CD14-positive monocyte (primary cell): ENCODE data around the gene BMI1. TPM values are rescaled to one million over a fixed set of nuclear protein-coding genes. Genes with fewer than 3 reads are reported as not detected.
A peak's percentile ranks its signal among the peaks of the same experiment; 100 is the strongest.

Experiments
- DNase-seq, 3 donors: peaks; one replicate each; pipeline ENCODE4 v3.0.0-alpha.2; 2011 to 2022
- H2AFZ ChIP-seq: 2 replicates; pipeline ENCODE4 v1.6.0; 2012; ENCODE audit warnings: mild to moderate bottlenecking, low read depth, low read length, inconsistent platforms; ENCODE audit not compliant: insufficient read depth, poor library complexity, severe bottlenecking
- H3K27ac ChIP-seq, 2 donors: 1 replicate in 1 of 2; 2 replicates in 1 of 2; pipeline ENCODE4 v1.5.1; 2012 to 2013; ENCODE audit warnings: low read length in 2 of 2, control low read depth in 1 of 2, inconsistent platforms in 1 of 2, low read depth in 1 of 2, mild to moderate bottlenecking in 1 of 2
- H3K27me3 ChIP-seq, 2 donors: one replicate each; pipeline versions ENCODE4 v1.6.0 to v1.6.1; 2011 to 2013; ENCODE audit warnings: low read length in 2 of 2; ENCODE audit not compliant: control insufficient read depth in 2 of 2, insufficient read depth in 2 of 2
- H3K36me3 ChIP-seq, 2 donors: replicated peaks in 1 of 2; 1 replicate in 1 of 2; 2 replicates in 1 of 2; pipeline versions ENCODE4 v1.5.1 to v1.6.1; 2012 to 2013; ENCODE audit warnings: low read length in 2 of 2, control low read depth in 1 of 2, inconsistent platforms in 1 of 2, mild to moderate bottlenecking in 1 of 2; ENCODE audit not compliant: insufficient read depth in 2 of 2, control insufficient read depth in 1 of 2
- H3K4me1 ChIP-seq, 2 donors: 1 replicate in 1 of 2; 2 replicates in 1 of 2; pipeline versions ENCODE4 v1.5.1 to v1.6.1; 2012 to 2013; ENCODE audit warnings: low read length in 2 of 2, control low read depth in 1 of 2, inconsistent platforms in 1 of 2, mild to moderate bottlenecking in 1 of 2, moderate library complexity in 1 of 2; ENCODE audit not compliant: insufficient read depth in 2 of 2, control insufficient read depth in 1 of 2
- H3K4me2 ChIP-seq: replicated peaks from 2 replicates; pipeline ENCODE3; 2012; ENCODE audit warnings: low read length, moderate library complexity, mild to moderate bottlenecking; ENCODE audit not compliant: poor library complexity, severe bottlenecking; ENCODE audit errors: extremely low read depth
- H3K4me3 ChIP-seq, 3 experiments: fragments of 200-600 bp in 1 of 3; sonication (generic) in 1 of 3; replicated peaks in 1 of 3; 1 replicate in 2 of 3; 2 replicates in 1 of 3; pipeline ENCODE4 v1.5.1; 2011 to 2013; ENCODE audit warnings: low read length in 3 of 3, mild to moderate bottlenecking in 3 of 3, control low read depth in 2 of 3, low read depth in 2 of 3, inconsistent platforms in 1 of 3, moderate library complexity in 1 of 3
- H3K79me2 ChIP-seq: 2 replicates; pipeline ENCODE4 v1.6.0; 2012; ENCODE audit warnings: mild to moderate bottlenecking, control low read depth, inconsistent platforms, low read length, moderate library complexity; ENCODE audit not compliant: insufficient read depth
- H3K9ac ChIP-seq: 2 replicates; pipeline ENCODE4 v1.6.0; 2017; ENCODE audit warnings: low read length, mild to moderate bottlenecking; ENCODE audit not compliant: insufficient read depth, poor library complexity, severe bottlenecking
- H3K9me3 ChIP-seq, 2 donors: replicated peaks in 1 of 2; 1 replicate in 1 of 2; 2 replicates in 1 of 2; pipeline versions ENCODE4 v1.5.1 to v1.6.1; 2012 to 2013; ENCODE audit warnings: low read length in 2 of 2, control low read depth in 1 of 2; ENCODE audit not compliant: control insufficient read depth in 1 of 2, insufficient read depth in 1 of 2
- H4K20me1 ChIP-seq: 2 replicates; pipeline ENCODE4 v1.6.0; 2012; ENCODE audit warnings: mild to moderate bottlenecking, low read length, control low read depth, moderate library complexity; ENCODE audit not compliant: insufficient read depth
- H3K27ac Mint-ChIP-seq, 7 donors: one replicate each; pipeline ENCODE4 v1.8.0; 2020; ENCODE audit warnings: mild to moderate bottlenecking in 7 of 7, mixed read lengths in 7 of 7, moderate library complexity in 6 of 7, inconsistent platforms in 2 of 7
- H3K27me3 Mint-ChIP-seq, 3 donors: one replicate each; pipeline ENCODE4 v1.8.0; 2021 to 2022; ENCODE audit warnings: low read depth in 3 of 3, mild to moderate bottlenecking in 3 of 3, mixed read lengths in 3 of 3, moderate library complexity in 3 of 3, inconsistent platforms in 1 of 3
- H3K36me3 Mint-ChIP-seq, 2 donors: one replicate each; pipeline ENCODE4 v1.8.0; 2020; ENCODE audit warnings: mixed read lengths in 2 of 2, inconsistent platforms in 1 of 2, mild to moderate bottlenecking in 1 of 2
- H3K4me1 Mint-ChIP-seq: one replicate; pipeline ENCODE4 v1.8.0; 2020; ENCODE audit warnings: mild to moderate bottlenecking, mixed read lengths
- H3K4me3 Mint-ChIP-seq, 2 donors: one replicate each; pipeline ENCODE4 v1.8.0; 2020; ENCODE audit warnings: mild to moderate bottlenecking in 2 of 2, mixed read lengths in 2 of 2, moderate library complexity in 1 of 2
- H3K9me3 Mint-ChIP-seq, 7 donors: one replicate each; pipeline ENCODE4 v1.8.0; 2020 to 2022; ENCODE audit warnings: mixed read lengths in 7 of 7, mild to moderate bottlenecking in 6 of 7, moderate library complexity in 6 of 7, inconsistent platforms in 2 of 7
- CTCF ChIP-seq: fragments of 200-600 bp; IDR thresholded peaks from one replicate; pipeline ENCODE4 v1.8.0; 2022; ENCODE audit warnings: antibody characterized with exemption, mild to moderate bottlenecking
- WGBS: methylation state at CpG from one replicate; pipeline ENCODE4 v1.1.5; 2013; ENCODE audit warnings: missing lambda C conversion rate; ENCODE audit not compliant: insufficient coverage; 5-methylcytosine and 5-hydroxymethylcytosine counted together
- intact Hi-C, 2 donors: fragments of 100-400 bp; cut with micrococcal nuclease; formaldehyde crosslinking; loops; one replicate each; pipeline versions ENCODE4 v1.15.0 to v1.15.1; 2023
- polyA plus RNA-seq, 3 donors: library from polyadenylated mRNA; depleted of rRNA in 1 of 3; unstranded in 2 of 3; stranded (reverse) in 1 of 3; fragments of 300-500 nt in 2 of 3; fragments of >200 nt in 1 of 3; fragmentation: Illumina TruSeq in 2 of 3; gene quantifications; 1 replicate in 2 of 3; 2 replicates in 1 of 3; pipeline ENCODE4 v1.2.3, GENCODE V29; 2012 to 2021

BMI1 gene
- polyA plus RNA-seq, 3 donors: 7.5 to 11.9 (median 11.0) TPM

GRCh38 chr10:22340329-22341189 lies 19.7 kb downstream of the BMI1 start:
- Histone ChIP-seq H3K9ac (peak overlapping the region; percentile 92), H3K4me1 (peaks cover 34 to 41% of the 10 kb centered on the region in 2 donors), H3K36me3 (no peaks in the 10 kb centered on the region), H3K9me3 (peaks cover 4 to 44% of the 10 kb centered on the region in 2 donors), H3K27me3 (peaks cover 76 to 90% of the 10 kb centered on the region in 2 donors), H4K20me1 (no peaks in the 10 kb centered on the region), H3K27ac (peak overlapping the region; percentile 77 to 80), H2AFZ (peak overlapping the region; percentile 89), H3K4me2 (peak overlapping the region; percentile 78), H3K4me3 (peak overlapping the region; percentile 50 to 87 (median 76)), H3K79me2 (no peaks in the 10 kb centered on the region)
- H3K27ac Mint-ChIP-seq: peak overlapping the region; percentile 88 to 97 (median 95)
- H3K4me1 Mint-ChIP-seq: peaks cover 42% of the 10 kb centered on the region
- peaks cover 2 to 16% of the 10 kb centered on the region in 2 donors for H3K36me3 Mint-ChIP-seq
- peak; percentile 75 to 78 (median 77) for DNase-seq
- TF ChIP-seq CTCF: no peak
- peaks cover 2 to 35% (median 26%) of the 10 kb centered on the region in 7 donors for H3K9me3 Mint-ChIP-seq
- intact Hi-C loops: loop anchor here (10.0 kb wide), 3 partner anchors 94 to 826 kb away; partner anchors contain the start of gene DNAJC1 (in 1 of the 2)
- H3K27me3 Mint-ChIP-seq: peaks cover 82 to 93% (median 85%) of the 10 kb centered on the region in 3 donors
- peak overlapping the region; percentile 90 to 94 for H3K4me3 Mint-ChIP-seq
- WGBS: under 1% methylated on average over 96 of the region's 98 CpGs

- Histone ChIP-seq H3K9me3 (peaks cover 4 to 49% of the 10 kb centered on the region in 2 donors), H2AFZ (peak overlapping the region; percentile 89), H3K4me3 (peak overlapping the region; percentile 50 to 87 (median 76)), H3K4me2 (peak overlapping the region; percentile 78), H3K79me2 (no peaks in the 10 kb centered on the region), H4K20me1 (no peaks in the 10 kb centered on the region), H3K27me3 (peaks cover 80 to 90% of the 10 kb centered on the region in 2 donors), H3K9ac (peak overlapping the region; percentile 92), H3K27ac (peak overlapping the region in 1 of 2 donors; percentile 80), H3K4me1 (peaks cover 28 to 37% of the 10 kb centered on the region in 2 donors), H3K36me3 (no peaks in the 10 kb centered on the region)
- peak overlapping the region; percentile 79 to 94 for H3K4me3 Mint-ChIP-seq
- H3K9me3 Mint-ChIP-seq: peaks cover 3 to 36% (median 25%) of the 10 kb centered on the region in 7 donors
- TF ChIP-seq CTCF: no peak
- peak overlapping the region in 6 of 7 donors; percentile 51 to 71 (median 62) for H3K27ac Mint-ChIP-seq
- peak in 1 of 3 donors; percentile 38 for DNase-seq
- intact Hi-C loops: loop anchor here (10.0 kb wide), 3 partner anchors 93 to 827 kb away; partner anchors contain the start of gene DNAJC1 (in 1 of the 2)
- H3K36me3 Mint-ChIP-seq: peaks cover 2 to 21% of the 10 kb centered on the region in 2 donors
- H3K4me1 Mint-ChIP-seq: peaks cover 42% of the 10 kb centered on the region
- 1% methylated on average over 36 of the region's 40 CpGs for WGBS
- H3K27me3 Mint-ChIP-seq: peaks cover 84 to 93% (median 85%) of the 10 kb centered on the region in 3 donors
Observed at GRCh38 chr10:22341190-22341925, 20.5 kb downstream of the BMI1 start.
